RCC 7860 (cell line): ENCODE data around the gene BBLN.
"Not testable (repeated sequence)": the region's sequence is repeated elsewhere in the genome, so short reads cannot be mapped to it uniquely, and the experiment has no call there.

ENCODE experiments used
- DNase-seq: peaks from one replicate; pipeline ENCODE4 v3.0.0-alpha.2; 2015; ENCODE audit warnings: low spot score
- FAIRE-seq: peaks from 2 replicates; lab custom pipeline; 2012; peaks lifted over from hg19 to GRCh38; lab: Jason Lieb, UNC

Gene BBLN

DNA sequence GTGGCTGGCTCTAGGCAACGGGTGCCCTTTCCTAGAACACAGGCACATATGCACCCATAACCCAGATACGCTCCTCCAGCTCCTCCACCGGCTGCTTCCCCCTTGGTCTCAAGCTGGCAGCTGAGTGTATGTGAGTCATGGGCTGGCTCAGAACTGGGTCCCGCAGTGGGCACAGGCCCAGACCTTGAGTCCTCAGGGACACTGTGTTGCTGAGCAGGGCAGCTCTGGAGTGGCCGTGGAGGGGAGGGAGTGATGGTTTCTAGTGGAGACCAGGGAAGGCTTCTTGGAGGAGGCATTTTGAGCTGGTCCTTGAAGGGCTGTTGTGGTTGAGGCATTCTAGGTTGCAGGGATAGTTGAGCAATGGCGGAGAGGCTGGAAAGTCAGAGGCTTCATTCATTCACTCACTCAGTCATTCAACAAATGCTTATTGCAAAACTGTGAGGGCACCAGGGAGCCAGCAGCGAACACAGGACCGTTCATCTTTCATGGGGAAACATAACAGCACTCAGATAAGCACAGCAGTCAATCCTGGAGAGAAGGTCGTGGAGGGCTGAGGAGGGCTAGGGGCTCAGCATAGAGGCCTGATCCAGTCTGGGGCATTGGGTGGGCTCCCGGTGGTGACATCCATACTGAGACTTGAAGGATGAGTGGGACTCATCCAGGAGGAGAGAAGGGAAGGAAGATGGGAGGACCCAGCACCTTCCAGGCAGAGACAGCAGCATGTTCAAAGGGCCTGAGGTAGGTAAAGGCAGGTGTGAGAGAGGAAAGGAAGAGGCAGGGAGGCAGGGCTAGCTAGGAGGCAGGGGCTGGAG is 2.4 kb downstream of the BBLN start:
- peak; percentile 51 for DNase-seq
- no peak for FAIRE-seq

GRCh38 chr9:128163027-128163515 is 3.0 kb downstream of the BBLN start:
- no peak for FAIRE-seq

GRCh38 chr9:128163523-128164306 is 3.6 kb downstream of the BBLN start:
- no peak for FAIRE-seq

More at GRCh38 chr9:128163027-128163515, 3.0 kb downstream of the BBLN start:
- DNase-seq = no peak

DNA sequence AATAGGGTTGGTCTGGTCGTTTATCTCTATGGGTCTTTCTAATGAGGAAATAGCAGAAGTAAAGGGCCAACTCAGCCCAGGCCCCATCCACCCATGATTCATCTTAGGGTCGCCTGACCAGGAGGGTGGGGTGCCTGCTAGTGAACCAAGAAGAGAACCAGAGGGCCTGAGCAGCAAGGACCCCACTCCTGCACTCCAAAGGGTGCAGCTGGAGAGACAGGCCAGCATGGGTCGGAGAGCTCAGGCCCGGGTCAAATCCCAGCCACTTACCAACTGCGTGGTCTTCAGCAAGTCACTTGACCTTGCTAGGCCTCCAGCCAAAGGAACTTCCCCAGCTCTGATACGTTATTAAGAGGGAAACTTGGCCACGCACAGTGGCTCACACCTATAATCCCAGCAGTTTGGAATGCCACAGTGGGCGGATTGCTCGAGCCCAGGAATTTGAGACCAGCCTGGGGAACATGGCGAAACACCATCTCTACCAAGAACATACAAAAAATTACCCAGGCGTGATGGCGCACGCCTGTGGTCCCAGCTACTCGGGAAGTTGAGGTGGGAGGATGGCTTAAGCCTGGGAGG is 4.3 kb downstream of the BBLN start:
- DNase-seq (no peak), FAIRE-seq (no peak)

More at GRCh38 chr9:128163523-128164306, 3.6 kb downstream of the BBLN start:
- DNase-seq = no peak

GRCh38 chr9:128166169-128166568 is 6.1 kb downstream of the BBLN start:
- DNase-seq (no peak), FAIRE-seq (no peak)

DNA sequence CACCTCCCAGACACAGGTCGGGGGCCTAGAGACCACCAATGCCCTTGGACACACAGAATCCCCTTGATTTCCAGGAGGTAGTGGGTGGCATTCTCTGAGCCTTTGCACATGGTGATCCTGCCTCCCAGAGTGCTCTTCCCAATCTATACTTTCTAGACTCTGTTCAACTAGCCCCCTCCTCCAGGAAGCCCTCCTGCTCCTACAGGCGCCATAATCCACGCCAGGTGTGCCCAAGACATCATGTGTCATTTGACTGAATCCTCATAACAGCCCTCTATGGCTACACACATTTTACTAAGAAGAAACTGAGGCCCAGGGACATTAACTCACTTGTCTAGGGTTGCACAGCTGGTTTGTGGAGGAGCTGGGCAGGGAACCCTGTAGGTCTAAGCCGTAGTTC is 7.1 kb downstream of the BBLN start:
- DNase-seq = no peak
- FAIRE-seq = no peak

DNA sequence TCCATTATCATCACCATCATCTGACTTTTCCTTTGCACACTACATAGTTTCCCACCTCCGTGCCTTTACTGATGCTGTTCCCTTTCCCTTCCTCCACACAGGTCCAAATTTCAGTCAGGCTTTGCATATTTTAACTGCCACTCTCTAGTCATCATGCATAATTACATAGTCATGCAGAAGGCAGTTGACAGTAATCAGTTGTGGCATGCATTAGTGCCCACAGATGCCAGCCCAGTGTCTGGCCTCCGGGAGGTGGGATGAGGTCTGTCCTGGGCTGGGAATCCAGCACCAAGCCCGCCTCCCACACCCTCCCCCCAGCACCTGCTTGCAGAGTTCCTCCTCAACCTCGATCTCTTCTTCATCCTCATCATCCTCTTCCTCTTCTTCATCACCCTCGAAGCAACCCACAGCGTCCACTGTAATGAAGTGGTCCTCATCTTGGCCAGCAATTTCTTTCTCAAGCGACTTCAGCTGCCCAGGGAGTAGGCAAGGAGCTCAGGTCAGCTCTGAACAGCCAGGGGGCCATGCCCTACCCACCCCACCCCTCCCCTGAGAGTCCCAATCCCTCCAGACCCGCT is 8.8 kb downstream of the BBLN start:
- DNase-seq = no peak
- FAIRE-seq = no peak

DNA sequence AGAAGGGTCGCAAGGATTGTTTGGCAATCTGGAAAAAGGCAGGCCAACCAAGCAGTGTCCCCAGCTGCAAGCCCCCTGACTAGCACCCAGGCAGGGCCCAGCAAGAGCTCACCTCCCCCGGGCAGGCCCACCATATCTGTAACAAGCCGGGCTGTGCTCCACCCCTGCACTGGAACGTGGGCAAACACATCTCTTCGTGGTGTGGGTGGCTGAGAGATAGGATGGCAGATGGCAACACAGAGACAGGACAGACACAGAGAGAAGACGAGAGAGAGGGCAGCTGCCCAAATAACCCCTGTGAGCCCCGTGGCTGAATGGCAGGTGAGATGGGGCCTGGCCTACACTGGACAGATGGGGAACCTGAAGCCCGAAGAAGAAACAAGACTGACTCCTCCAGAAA is 9.4 kb downstream of the BBLN start:
- no peak for DNase-seq
- no peak for FAIRE-seq

DNA sequence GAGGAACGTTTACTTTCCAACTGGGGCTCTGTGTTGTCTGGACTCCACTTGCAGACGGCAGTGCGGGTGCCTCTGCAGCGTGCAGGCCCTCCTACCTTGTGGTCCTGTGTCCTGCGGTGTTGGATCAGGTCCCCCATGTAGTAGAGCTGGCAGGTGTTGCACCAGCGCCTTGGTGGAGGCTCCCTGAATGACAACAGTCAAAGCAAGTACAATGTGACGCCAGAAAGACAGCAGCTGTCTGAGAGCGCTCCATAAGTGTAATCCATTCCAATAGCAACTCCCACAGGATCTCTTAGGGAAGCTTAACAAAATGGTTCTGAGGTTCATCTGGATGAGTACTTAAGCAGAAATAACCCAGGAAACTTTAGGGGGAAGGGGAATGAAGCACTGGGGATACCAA is 9.9 kb downstream of the BBLN start:
- no peak for DNase-seq
- FAIRE-seq = no peak

- FAIRE-seq (no peak), DNase-seq (no peak)
Observed at GRCh38 chr9:128174062-128174461, 14.0 kb downstream of the BBLN start.

DNA sequence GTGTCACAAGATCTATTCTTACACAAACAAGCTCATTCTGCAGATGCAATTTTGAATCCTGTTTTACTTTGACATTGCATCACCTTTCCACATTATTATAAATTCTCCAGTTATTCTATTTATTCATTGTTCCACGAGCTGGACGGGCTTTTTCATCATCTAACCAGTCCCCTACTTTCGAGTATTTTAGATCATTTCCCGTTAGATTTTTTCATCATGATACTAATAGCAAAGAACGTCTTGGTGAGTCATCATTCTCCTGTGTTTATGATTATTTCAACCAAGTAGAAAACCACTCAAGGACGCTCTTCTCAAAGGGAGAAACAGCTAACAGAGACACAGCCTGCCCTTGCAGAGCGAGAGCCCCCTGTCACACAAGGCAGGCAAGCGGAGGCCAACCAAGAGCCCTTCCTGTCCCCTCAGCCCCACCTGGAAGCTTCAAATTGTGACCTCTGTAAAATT is 15.1 kb downstream of the BBLN start:
- DNase-seq = no peak
- FAIRE-seq = no peak

GRCh38 chr9:128175726-128176125 is 15.7 kb downstream of the BBLN start:
- FAIRE-seq = no peak
- DNase-seq = no peak

- DNase-seq = no peak
- no peak for FAIRE-seq
Observed at GRCh38 chr9:128178806-128179431, 18.9 kb downstream of the BBLN start.

- no peak for DNase-seq
- no peak for FAIRE-seq
Observed at GRCh38 chr9:128180001-128180400, 19.9 kb downstream of the BBLN start.

DNA sequence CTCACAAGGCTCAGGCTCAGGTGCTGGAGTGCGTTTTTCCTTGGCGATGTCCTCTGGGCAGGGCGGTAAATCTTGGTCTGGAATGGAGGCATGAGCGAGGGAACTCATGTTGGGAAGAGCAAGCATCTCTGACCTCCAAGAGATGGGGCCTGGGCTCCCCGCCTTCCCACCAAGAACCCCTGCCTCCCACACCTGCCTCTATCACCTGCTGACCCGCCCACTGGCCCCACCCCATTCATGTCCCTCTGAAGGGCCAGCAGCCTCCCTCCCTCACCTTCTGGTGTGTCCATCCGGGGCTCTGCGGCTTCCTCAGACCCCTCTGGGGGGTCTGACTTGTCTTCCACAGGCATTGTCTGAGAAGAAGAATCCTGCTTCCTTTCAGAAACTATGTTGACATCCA is 20.4 kb downstream of the BBLN start:
- DNase-seq = no peak
- FAIRE-seq = no peak

GRCh38 chr9:128181480-128181879 is 21.4 kb downstream of the BBLN start:
- not testable (repeated sequence) for FAIRE-seq, DNase-seq

- DNase-seq (no peak), FAIRE-seq (no peak)
Observed at GRCh38 chr9:128182893-128183588, 23.0 kb downstream of the BBLN start.

GRCh38 chr9:128185979-128186965 is 26.2 kb downstream of the BBLN start:
- FAIRE-seq = no peak
- DNase-seq = no peak

GRCh38 chr9:128187361-128187760 is 27.3 kb downstream of the BBLN start:
- DNase-seq (no peak), FAIRE-seq (no peak)
